Activated T-cell treated with anti-CD3 and anti-CD28 coated beads for 48 hours (primary cell): ENCODE measurements around the gene PARPBP.
"Not testable (repeated sequence)": the region's sequence is repeated elsewhere in the genome, so short reads cannot be mapped to it uniquely, and the experiment has no call there.

Experiments used
- DNase-seq: peaks from one replicate; pipeline ENCODE4 v3.0.0-alpha.2; 2020; ENCODE audit warnings: low read depth

Gene PARPBP

GRCh38 chr12:102155206-102155605, 35.2 kb downstream of the PARPBP start:
- not testable (repeated sequence) for DNase-seq

- no peak for DNase-seq
Observed at GRCh38 chr12:102163383-102163782, 43.4 kb downstream of the PARPBP start.

GRCh38 chr12:102167821-102168604, 48.0 kb downstream of the PARPBP start:
- DNase-seq: no peak

- no peak for DNase-seq
Observed at GRCh38 chr12:102169922-102170621, 50.1 kb downstream of the PARPBP start.

GRCh38 chr12:102171951-102172350, 52.0 kb downstream of the PARPBP start:
- no peak for DNase-seq

- DNase-seq: no peak
Observed at GRCh38 chr12:102172436-102172835, 52.5 kb downstream of the PARPBP start.

GRCh38 chr12:102174117-102174516, 54.1 kb downstream of the PARPBP start:
- no peak for DNase-seq

GRCh38 chr12:102174761-102175160, 54.8 kb downstream of the PARPBP start:
- no peak for DNase-seq

GRCh38 chr12:102182635-102183034, 62.7 kb downstream of the PARPBP start:
- DNase-seq: no peak

GRCh38 chr12:102195826-102196225, 75.8 kb downstream of the PARPBP start:
- DNase-seq: no peak

- DNase-seq: no peak
Observed at GRCh38 chr12:102197789-102198188, 77.8 kb downstream of the PARPBP start, which contains the start of gene PMCH. TSS of gene PMCH (minus strand) at chr12:102197833. CDS start at chr12:102197770, 63 bp downstream.

GRCh38 chr12:102201436-102202061, 81.6 kb downstream of the PARPBP start:
- DNase-seq: no peak

- DNase-seq: no peak
Observed at GRCh38 chr12:102202556-102202955, 82.6 kb downstream of the PARPBP start.

- DNase-seq: no peak
Observed at GRCh38 chr12:102204025-102204424, 84.0 kb downstream of the PARPBP start.

- DNase-seq: no peak
Observed at GRCh38 chr12:102215992-102216691, 96.2 kb downstream of the PARPBP start.

GRCh38 chr12:102220736-102221135, 100.8 kb downstream of the PARPBP start:
- no peak for DNase-seq

- no peak for DNase-seq
Observed at GRCh38 chr12:102227954-102228353, 108.0 kb downstream of the PARPBP start.

GRCh38 chr12:102232036-102232435, 112.1 kb downstream of the PARPBP start:
- no peak for DNase-seq

- no peak for DNase-seq
Observed at GRCh38 chr12:102232446-102232845, 112.5 kb downstream of the PARPBP start.

GRCh38 chr12:102234599-102234998, 114.6 kb downstream of the PARPBP start:
- DNase-seq: no peak

- not testable (repeated sequence) for DNase-seq
Observed at GRCh38 chr12:102240859-102241258, 120.9 kb downstream of the PARPBP start.
